ENCODE data around the gene STIL.
A peak's percentile ranks its signal among the peaks of the same experiment; 100 is the strongest.

STIL gene

GRCh38 chr1:47340227-47340626 is 26.3 kb upstream of the STIL start:
- H3K4me3 ChIP-seq (ENCODE audit: insufficient read length, low read depth) = no peak overlapping the region
- H3K27me3 ChIP-seq (ENCODE audit: insufficient read depth, insufficient read length) = no peaks in the 10 kb centered on the region
- peaks cover 22% of the 10 kb centered on the region for H3K36me3 ChIP-seq (ENCODE audit: insufficient read depth, insufficient read length, low read length)
- H3K4me1 ChIP-seq (ENCODE audit: insufficient read depth, insufficient read length) = no peaks in the 10 kb centered on the region
- H3K9me3 ChIP-seq (ENCODE audit: insufficient read depth, low read length) = no peaks in the 10 kb centered on the region
- no peak for TF ChIP-seq SUZ12 (IDR thresholded peaks at IDR 0.05; ENCODE audit: extremely low read depth, insufficient read depth, insufficient read length)
- TF ChIP-seq YY1 (IDR thresholded peaks at IDR 0.05; ENCODE audit: insufficient read depth, insufficient read length) = no peak
- TF ChIP-seq ZNF274 (IDR thresholded peaks at IDR 0.05; ENCODE audit: low read depth, low read length) = no peak
- no peak overlapping the region for H3K9ac ChIP-seq (ENCODE audit: insufficient read length, low read depth)
- DNase-seq (ENCODE audit: low read depth, low spot score) = no peak

GRCh38 chr1:47338249-47339077 is 24.5 kb upstream of the STIL start:
- Histone ChIP-seq H3K9me3 (ENCODE audit: insufficient read depth, low read length) (no peaks in the 10 kb centered on the region), H3K9ac (ENCODE audit: insufficient read length, low read depth) (no peak overlapping the region), H3K36me3 (ENCODE audit: insufficient read depth, insufficient read length, low read length) (peaks cover 19% of the 10 kb centered on the region), H3K4me3 (ENCODE audit: insufficient read length, low read depth) (no peak overlapping the region), H3K4me1 (ENCODE audit: insufficient read depth, insufficient read length) (no peaks in the 10 kb centered on the region), H3K27me3 (ENCODE audit: insufficient read depth, insufficient read length) (no peaks in the 10 kb centered on the region)
- no peak for DNase-seq (ENCODE audit: low read depth, low spot score)
- TF ChIP-seq YY1 (IDR thresholded peaks at IDR 0.05; ENCODE audit: insufficient read depth, insufficient read length) (no peak), SUZ12 (IDR thresholded peaks at IDR 0.05; ENCODE audit: extremely low read depth, insufficient read depth, insufficient read length) (no peak), ZNF274 (IDR thresholded peaks at IDR 0.05; ENCODE audit: low read depth, low read length) (no peak)

GRCh38 chr1:47337350-47337749 is 23.4 kb upstream of the STIL start:
- Histone ChIP-seq H3K4me3 (ENCODE audit: insufficient read length, low read depth) (no peak overlapping the region), H3K9me3 (ENCODE audit: insufficient read depth, low read length) (no peaks in the 10 kb centered on the region), H3K27me3 (ENCODE audit: insufficient read depth, insufficient read length) (no peaks in the 10 kb centered on the region), H3K36me3 (ENCODE audit: insufficient read depth, insufficient read length, low read length) (peaks cover 14% of the 10 kb centered on the region), H3K4me1 (ENCODE audit: insufficient read depth, insufficient read length) (peaks cover 2% of the 10 kb centered on the region), H3K9ac (ENCODE audit: insufficient read length, low read depth) (no peak overlapping the region)
- TF ChIP-seq ZNF274 (IDR thresholded peaks at IDR 0.05; ENCODE audit: low read depth, low read length) (no peak), SUZ12 (IDR thresholded peaks at IDR 0.05; ENCODE audit: extremely low read depth, insufficient read depth, insufficient read length) (no peak), YY1 (IDR thresholded peaks at IDR 0.05; ENCODE audit: insufficient read depth, insufficient read length) (no peak)
- DNase-seq (ENCODE audit: low read depth, low spot score) = no peak

GRCh38 chr1:47334765-47335435 is 21.0 kb upstream of the STIL start:
- TF ChIP-seq YY1 (IDR thresholded peaks at IDR 0.05; ENCODE audit: insufficient read depth, insufficient read length) = no peak
- Histone ChIP-seq H3K9me3 (ENCODE audit: insufficient read depth, low read length) (no peaks in the 10 kb centered on the region), H3K27me3 (ENCODE audit: insufficient read depth, insufficient read length) (no peaks in the 10 kb centered on the region), H3K36me3 (ENCODE audit: insufficient read depth, insufficient read length, low read length) (peaks cover 14% of the 10 kb centered on the region), H3K9ac (ENCODE audit: insufficient read length, low read depth) (peak overlapping the region; percentile 99), H3K4me1 (ENCODE audit: insufficient read depth, insufficient read length) (peaks cover 7% of the 10 kb centered on the region), H3K4me3 (ENCODE audit: insufficient read length, low read depth) (peak overlapping the region; percentile 92)
- no peak for DNase-seq (ENCODE audit: low read depth, low spot score)

GRCh38 chr1:47333922-47334764 is 20.2 kb upstream of the STIL start:
- H3K9me3 ChIP-seq (ENCODE audit: insufficient read depth, low read length) = no peaks in the 10 kb centered on the region

GRCh38 chr1:47333578-47333921 is 19.6 kb upstream of the STIL start, which contains the start of gene CMPK1:
Gene CMPK1 (plus strand): TSS chr1:47333790. CDS start chr1:47333946, 156 bp downstream.
- DNase-seq (ENCODE audit: low read depth, low spot score) = peak; percentile 52
- no peaks in the 10 kb centered on the region for H3K9me3 ChIP-seq (ENCODE audit: insufficient read depth, low read length)
- H3K27me3 ChIP-seq (ENCODE audit: insufficient read depth, insufficient read length) = no peaks in the 10 kb centered on the region
- peaks cover 7% of the 10 kb centered on the region for H3K4me1 ChIP-seq (ENCODE audit: insufficient read depth, insufficient read length)
- peak within 1 kb of the TSS; percentile 92 for H3K4me3 ChIP-seq (ENCODE audit: insufficient read length, low read depth)
- H3K9ac ChIP-seq (ENCODE audit: insufficient read length, low read depth) = peak within 1 kb of the TSS; percentile 99
- no peak for TF ChIP-seq ZNF274 (IDR thresholded peaks at IDR 0.05; ENCODE audit: low read depth, low read length)
- no peak for TF ChIP-seq SUZ12 (IDR thresholded peaks at IDR 0.05; ENCODE audit: extremely low read depth, insufficient read depth, insufficient read length)
- no peak for TF ChIP-seq YY1 (IDR thresholded peaks at IDR 0.05; ENCODE audit: insufficient read depth, insufficient read length)
- H3K36me3 ChIP-seq (ENCODE audit: insufficient read depth, insufficient read length, low read length) = peaks cover 6% of the 10 kb centered on the region

More at GRCh38 chr1:47333922-47334764, 20.2 kb upstream of the STIL start:
- DNase-seq (ENCODE audit: low read depth, low spot score) = peak; percentile 78
- Histone ChIP-seq H3K27me3 (ENCODE audit: insufficient read depth, insufficient read length) (no peaks in the 10 kb centered on the region), H3K4me3 (ENCODE audit: insufficient read length, low read depth) (peak overlapping the region; percentile 92), H3K9ac (ENCODE audit: insufficient read length, low read depth) (peak overlapping the region; percentile 99), H3K36me3 (ENCODE audit: insufficient read depth, insufficient read length, low read length) (peaks cover 10% of the 10 kb centered on the region), H3K4me1 (ENCODE audit: insufficient read depth, insufficient read length) (peaks cover 7% of the 10 kb centered on the region)
- TF ChIP-seq SUZ12 (IDR thresholded peaks at IDR 0.05; ENCODE audit: extremely low read depth, insufficient read depth, insufficient read length) (no peak), YY1 (IDR thresholded peaks at IDR 0.05; ENCODE audit: insufficient read depth, insufficient read length) (peak; percentile 20), ZNF274 (IDR thresholded peaks at IDR 0.05; ENCODE audit: low read depth, low read length) (no peak)
